Hepatocyte (in vitro differentiated cells): ENCODE measurements around the gene NSL1. TPM values are rescaled to one million over a fixed set of nuclear protein-coding genes. Genes with fewer than 3 reads are reported as not detected.

Experiments used
- DNase-seq: peaks from one replicate; pipeline ENCODE4 v3.0.0-alpha.2; 2016; ENCODE audit warnings: low spot score
- H2AFZ ChIP-seq: fragments of 200-600 bp; sonication (generic); 2 replicates; pipeline ENCODE4 v1.6.0; 2016; ENCODE audit warnings: antibody characterized with exemption, mild to moderate bottlenecking
- H3K27ac ChIP-seq: fragments of 200-600 bp; sonication (generic); 2 replicates; pipeline ENCODE4 v1.5.1; 2016; ENCODE audit warnings: mild to moderate bottlenecking
- H3K27me3 ChIP-seq: fragments of 200-600 bp; sonication (generic); 2 replicates; pipeline ENCODE4 v1.6.1; 2016
- H3K36me3 ChIP-seq: fragments of 200-600 bp; sonication (generic); replicated peaks from 2 replicates; pipeline ENCODE4 v1.5.1; 2016; ENCODE audit warnings: low read depth; ENCODE audit not compliant: insufficient read depth
- H3K4me1 ChIP-seq: fragments of 200-600 bp; sonication (generic); 2 replicates; pipeline ENCODE4 v1.5.1; 2016; ENCODE audit warnings: mild to moderate bottlenecking, moderate library complexity; ENCODE audit not compliant: insufficient read depth
- H3K4me2 ChIP-seq: fragments of 200-600 bp; sonication (generic); 2 replicates; pipeline ENCODE4 v1.6.0; 2016
- H3K4me3 ChIP-seq: fragments of 200-600 bp; sonication (generic); 2 replicates; pipeline ENCODE4 v1.5.1; 2016; ENCODE audit warnings: mild to moderate bottlenecking
- H3K79me2 ChIP-seq: fragments of 200-600 bp; sonication (generic); 2 replicates; pipeline ENCODE4 v1.6.0; 2017; ENCODE audit warnings: mild to moderate bottlenecking
- H3K9me2 ChIP-seq: fragments of 200-600 bp; sonication (generic); replicated peaks from 2 replicates; pipeline ENCODE4 v1.6.0; 2017; ENCODE audit warnings: mild to moderate bottlenecking; ENCODE audit not compliant: insufficient read depth
- H3K9me3 ChIP-seq: fragments of 200-600 bp; sonication (generic); 2 replicates; pipeline ENCODE4 v1.5.1; 2016; ENCODE audit warnings: low read depth, mild to moderate bottlenecking
- H4K20me1 ChIP-seq: fragments of 200-600 bp; sonication (generic); 2 replicates; pipeline ENCODE4 v1.6.0; 2016; ENCODE audit warnings: mild to moderate bottlenecking; ENCODE audit not compliant: insufficient read depth, poor library complexity, severe bottlenecking
- CTCF ChIP-seq: fragments of 200-600 bp; sonication (generic); IDR thresholded peaks from 2 replicates; pipeline ENCODE4 v1.5.1; 2016; ENCODE audit warnings: antibody characterized with exemption, mild to moderate bottlenecking; ENCODE audit not compliant: poor library complexity
- EZH2 ChIP-seq: fragments of 200-600 bp; sonication (generic); IDR thresholded peaks from 2 replicates; pipeline ENCODE4 v1.6.1; 2016; ENCODE audit warnings: antibody characterized with exemption, mild to moderate bottlenecking, borderline replicate concordance
- EZH2phosphoT487 ChIP-seq: fragments of 200-600 bp; sonication (generic); IDR thresholded peaks from one replicate; pipeline ENCODE4 v1.6.1; 2018; ENCODE audit warnings: antibody characterized with exemption, mild to moderate bottlenecking, low read depth, moderate library complexity; ENCODE audit not compliant: unreplicated experiment, severe bottlenecking
- WGBS: methylation state at CpG from one replicate; pipeline ENCODE4 v1.1.6; 2016; ENCODE audit warnings: low lambda C conversion rate; ENCODE audit errors: missing lambda C conversion rate; 5-methylcytosine and 5-hydroxymethylcytosine counted together
- polyA plus RNA-seq: library from polyadenylated mRNA; unstranded; fragments of >200 nt; fragmentation: Nextera tagmentation; extraction: Ambion mirVana; gene quantifications from 2 replicates; pipeline ENCODE4 v1.2.1, GENCODE V29; 2016
- total RNA-seq: library from RNA; depleted of rRNA; stranded (reverse); fragments of >200 nt; gene quantifications from 2 replicates; pipeline ENCODE4 v1.2.3, GENCODE V29; 2014

Gene NSL1
- total and polyA plus RNA-seq, 2 experiments from 2014 or later: 27.2 to 39.5 TPM

- TF ChIP-seq EZH2phosphoT487 (no peak), CTCF (no peak), EZH2 (no peak)
- H3K79me2 ChIP-seq: no peaks in the 10 kb centered on the region
- peaks cover 3% of the 10 kb centered on the region for H3K4me1 ChIP-seq
- no peak overlapping the region for H3K4me3 ChIP-seq
- H2AFZ ChIP-seq: no peak overlapping the region
- no peaks in the 10 kb centered on the region for H3K9me3 ChIP-seq
- DNase-seq: no peak
- no peaks in the 10 kb centered on the region for H3K9me2 ChIP-seq
- no peaks in the 10 kb centered on the region for H4K20me1 ChIP-seq
- WGBS: 97% methylated on average over 8 of the region's 8 CpGs
- no peak overlapping the region for H3K27ac ChIP-seq
- no peaks in the 10 kb centered on the region for H3K36me3 ChIP-seq
- H3K4me2 ChIP-seq: no peak overlapping the region
- no peaks in the 10 kb centered on the region for H3K27me3 ChIP-seq
Observed at GRCh38 chr1:212733109-212733508, 58.5 kb downstream of the NSL1 start.

- Histone ChIP-seq H3K9me2 (no peaks in the 10 kb centered on the region), H3K79me2 (no peaks in the 10 kb centered on the region), H3K4me1 (peaks cover 7% of the 10 kb centered on the region), H3K9me3 (no peaks in the 10 kb centered on the region), H4K20me1 (no peaks in the 10 kb centered on the region), H2AFZ (no peak overlapping the region), H3K27me3 (no peaks in the 10 kb centered on the region), H3K36me3 (no peaks in the 10 kb centered on the region), H3K4me2 (no peak overlapping the region), H3K27ac (no peak overlapping the region), H3K4me3 (no peak overlapping the region)
- TF ChIP-seq EZH2 (no peak), EZH2phosphoT487 (no peak), CTCF (no peak)
- 97% methylated on average over 1 of the region's 1 CpG for WGBS
- no peak for DNase-seq
Observed at GRCh38 chr1:212731630-212732029, 59.9 kb downstream of the NSL1 start.

GRCh38 chr1:212728606-212729005 is 63.0 kb downstream of the NSL1 start:
- Histone ChIP-seq H4K20me1 (no peaks in the 10 kb centered on the region), H3K9me3 (no peaks in the 10 kb centered on the region), H3K27ac (peak overlapping the region; percentile 59), H3K4me3 (no peak overlapping the region), H3K4me2 (peak overlapping the region; percentile 54), H3K4me1 (peaks cover 7% of the 10 kb centered on the region), H3K9me2 (no peaks in the 10 kb centered on the region), H3K79me2 (no peaks in the 10 kb centered on the region), H2AFZ (no peak overlapping the region), H3K27me3 (no peaks in the 10 kb centered on the region), H3K36me3 (no peaks in the 10 kb centered on the region)
- 66% methylated on average over 5 of the region's 5 CpGs for WGBS
- no peak for TF ChIP-seq EZH2
- no peak for TF ChIP-seq EZH2phosphoT487
- no peak for TF ChIP-seq CTCF
- DNase-seq: peak; percentile 44
